HG03045 (cell line): Measurements from ENCODE around the gene MDGA2.
A peak's percentile ranks its signal among the peaks of the same experiment; 100 is the strongest.
"Not testable (repeated sequence)": the region's sequence is repeated elsewhere in the genome, so short reads cannot be mapped to it uniquely, and the experiment has no call there.

Source experiments
- ATAC-seq: cut with Tn5 transposase; IDR thresholded peaks from one replicate; pipeline ENCODE4 v1.9.1; 2021; ENCODE audit warnings: mild to moderate bottlenecking, moderate library complexity; ENCODE audit not compliant: unreplicated experiment

The MDGA2 gene

GRCh38 chr14:47624126-47624525, 51.3 kb downstream of the MDGA2 start:
- ATAC-seq: not testable (repeated sequence)

GRCh38 chr14:47619392-47619791, 56.0 kb downstream of the MDGA2 start:
- ATAC-seq: no peak

DNA sequence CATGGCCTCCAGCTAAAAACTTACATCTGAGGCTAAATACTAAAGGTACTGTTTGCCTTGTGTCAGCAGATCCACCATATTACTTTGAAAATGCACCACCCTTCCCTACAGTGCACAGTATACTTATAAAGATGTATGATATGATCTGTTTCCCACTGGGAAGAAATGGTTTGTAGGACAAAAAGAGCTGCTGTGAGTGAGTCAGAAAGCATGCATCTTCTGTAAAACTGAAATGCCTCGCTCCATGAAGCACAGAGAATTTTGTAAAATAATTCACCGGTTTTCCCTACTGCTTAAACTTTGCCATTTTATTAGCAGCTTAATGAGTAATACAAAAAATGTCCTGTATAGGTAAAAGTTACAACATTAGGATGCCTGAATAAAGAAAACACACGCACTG, 68.8 kb downstream of the MDGA2 start:
- ATAC-seq: no peak

DNA sequence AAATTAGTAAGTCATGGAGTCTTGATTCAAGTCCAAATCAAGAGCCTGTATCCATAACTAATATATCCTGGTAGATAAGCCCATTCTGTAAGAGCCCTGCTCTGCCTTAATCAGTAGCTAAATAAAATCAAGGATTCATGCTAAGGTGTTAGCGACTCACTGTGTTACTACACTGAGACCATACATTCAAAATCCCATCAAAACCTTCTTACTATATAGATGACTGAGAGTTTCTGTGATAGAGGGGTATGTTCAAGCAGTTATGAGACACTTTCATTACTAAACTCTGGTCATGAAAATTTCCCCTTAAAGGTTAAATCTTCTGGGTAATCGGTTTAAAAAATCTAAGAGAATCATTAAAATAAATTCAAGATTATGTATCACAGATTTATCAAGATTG, 78.5 kb downstream of the MDGA2 start:
- no peak for ATAC-seq

GRCh38 chr14:47596232-47596631, 79.2 kb downstream of the MDGA2 start:
- ATAC-seq: peak; percentile 88

DNA sequence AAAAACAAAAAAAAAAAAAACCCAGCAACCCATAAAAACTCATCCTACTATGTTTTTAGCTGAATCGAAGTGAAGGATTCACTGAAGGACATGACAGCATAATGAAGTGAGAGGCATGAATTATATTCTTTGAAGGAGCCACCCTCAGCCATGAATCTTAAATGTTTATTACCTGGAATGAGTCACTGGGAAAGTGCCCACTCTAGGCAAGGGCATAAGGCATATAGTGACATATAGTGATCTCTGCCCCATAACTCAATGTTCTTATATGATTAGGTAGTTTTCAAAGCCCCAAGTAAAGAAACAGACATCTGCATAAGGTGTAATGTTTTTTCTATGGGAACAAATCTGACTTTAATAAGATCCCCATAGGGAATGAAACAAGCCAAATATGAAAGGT, 79.9 kb downstream of the MDGA2 start:
- no peak for ATAC-seq

DNA sequence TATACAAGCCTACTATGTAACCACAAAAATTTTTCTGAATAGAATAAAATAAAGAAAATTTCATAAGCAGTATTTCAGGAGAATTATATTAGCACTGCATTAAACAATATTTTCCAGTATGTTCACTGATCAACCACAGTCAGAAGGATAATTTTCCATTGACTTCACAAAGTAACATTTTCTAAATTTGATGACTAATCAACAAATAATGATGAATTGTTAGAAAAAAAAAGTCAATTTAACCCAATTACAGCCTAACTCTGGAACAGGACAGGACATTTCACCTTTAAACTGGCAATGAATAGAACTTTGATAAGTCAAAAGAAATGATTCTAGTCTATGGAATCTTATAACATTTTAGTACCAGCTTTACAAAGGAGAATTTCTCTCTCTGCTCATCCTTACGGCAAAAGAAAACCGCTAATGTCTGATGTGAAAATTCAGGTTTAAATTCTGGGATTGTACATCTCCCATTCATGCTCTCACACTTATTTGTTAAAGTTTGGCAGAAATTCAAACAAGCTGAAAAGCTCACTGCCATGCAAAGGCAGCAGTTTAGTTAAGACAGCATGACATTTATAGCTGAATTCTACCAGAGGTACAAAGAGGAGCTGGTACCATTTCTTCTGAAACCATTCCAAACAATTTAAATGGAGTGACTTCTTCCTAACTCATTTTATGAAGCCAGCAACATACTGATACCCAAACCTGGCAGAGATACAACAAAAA, 84.5 kb downstream of the MDGA2 start:
- ATAC-seq: no peak

DNA sequence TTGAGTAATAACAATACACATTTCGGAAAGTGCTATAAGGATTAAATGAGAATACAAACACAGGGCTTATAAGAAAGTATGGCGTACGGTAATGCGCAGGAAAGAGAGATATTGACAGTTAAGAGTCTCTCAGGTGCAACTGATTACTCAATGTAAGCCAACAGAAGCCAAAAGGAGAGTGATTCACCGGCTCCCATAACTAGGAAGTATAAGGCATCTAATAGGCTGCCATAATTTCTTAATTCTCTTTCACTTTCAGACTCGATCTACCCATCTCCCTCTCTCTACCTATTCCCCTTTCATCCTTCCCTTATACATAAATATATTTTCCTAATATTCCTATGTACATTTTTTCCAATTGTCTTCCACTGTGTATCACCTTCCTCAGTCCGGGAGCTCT, 90.0 kb downstream of the MDGA2 start:
- no peak for ATAC-seq

DNA sequence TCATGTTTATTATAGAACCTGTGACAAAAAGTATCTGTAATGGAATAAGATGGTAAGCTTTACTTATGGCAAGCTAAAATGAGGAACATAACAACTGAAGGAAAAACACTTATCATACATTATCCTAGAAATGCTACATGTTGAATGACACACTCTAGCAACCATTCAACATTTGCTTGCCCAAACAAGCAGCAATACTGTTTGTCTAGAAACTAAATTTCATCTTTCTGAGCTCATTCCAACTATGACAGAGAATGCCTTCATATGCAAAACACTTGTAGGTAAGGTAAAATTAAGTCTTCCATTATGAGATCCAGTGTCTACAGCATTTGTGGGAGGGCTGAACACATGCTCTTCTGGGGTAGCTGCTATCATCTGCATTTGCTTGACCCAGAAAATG, 108.1 kb downstream of the MDGA2 start:
- no peak for ATAC-seq

DNA sequence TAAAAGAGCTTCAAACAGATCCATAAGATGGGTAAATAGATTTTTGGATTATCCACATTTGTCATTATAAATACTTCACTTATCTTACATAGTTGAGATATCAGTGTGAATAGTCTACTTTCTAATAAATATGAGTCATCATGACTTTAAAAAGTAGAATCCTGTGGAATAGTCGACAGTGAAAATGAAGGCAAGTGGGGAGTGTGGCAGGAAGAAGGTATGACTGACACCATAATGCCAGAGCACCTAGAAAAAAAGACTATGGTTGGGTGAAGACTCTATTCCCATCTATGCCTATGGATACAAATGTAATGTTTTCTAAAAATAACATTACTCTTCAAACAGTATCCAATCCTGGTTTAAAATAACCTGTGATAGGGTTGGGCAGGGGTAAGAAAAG, 117.5 kb downstream of the MDGA2 start:
- ATAC-seq: no peak

DNA sequence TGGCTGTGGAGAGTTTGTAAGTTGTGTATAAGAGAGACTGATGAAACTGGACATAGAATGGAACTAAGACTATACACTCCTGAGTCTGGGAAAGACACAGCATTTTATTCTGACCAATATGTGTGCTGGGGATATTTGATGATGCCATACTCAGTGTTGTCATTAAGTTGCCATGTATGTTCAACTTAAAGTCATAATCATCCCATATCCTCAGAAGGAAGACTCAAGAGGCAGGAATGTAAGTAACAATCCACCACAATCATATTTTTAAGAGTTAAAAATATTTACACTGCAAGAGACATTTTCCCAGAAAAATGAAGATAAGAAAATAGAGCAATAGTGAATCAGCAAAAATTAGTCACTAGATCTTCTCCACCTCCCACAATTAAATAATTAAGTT, 120.1 kb downstream of the MDGA2 start:
- no peak for ATAC-seq

GRCh38 chr14:47549886-47550285, 125.5 kb downstream of the MDGA2 start:
- no peak for ATAC-seq

DNA sequence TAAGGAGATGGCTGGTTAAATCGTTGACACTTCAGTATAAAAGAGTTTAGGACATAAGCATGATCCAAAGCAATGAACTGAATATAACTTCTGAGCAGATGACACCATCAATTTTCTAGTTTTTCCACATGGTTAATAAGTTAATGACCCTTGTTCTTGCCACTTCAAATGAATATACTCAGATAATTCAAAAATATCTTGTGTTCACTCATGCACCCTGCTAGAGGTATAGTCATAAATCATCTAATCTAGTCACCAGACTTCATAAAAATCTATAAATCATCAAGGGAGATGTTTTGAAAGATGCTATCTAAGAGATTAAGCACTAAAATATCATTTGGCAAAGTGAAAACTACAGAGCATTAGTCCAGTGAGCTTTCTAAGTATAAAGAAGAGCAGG, 131.9 kb downstream of the MDGA2 start:
- ATAC-seq: no peak

GRCh38 chr14:47541662-47542061, 133.7 kb downstream of the MDGA2 start:
- ATAC-seq: no peak

- ATAC-seq: no peak
Observed at GRCh38 chr14:47539031-47539461, 136.4 kb downstream of the MDGA2 start.

DNA sequence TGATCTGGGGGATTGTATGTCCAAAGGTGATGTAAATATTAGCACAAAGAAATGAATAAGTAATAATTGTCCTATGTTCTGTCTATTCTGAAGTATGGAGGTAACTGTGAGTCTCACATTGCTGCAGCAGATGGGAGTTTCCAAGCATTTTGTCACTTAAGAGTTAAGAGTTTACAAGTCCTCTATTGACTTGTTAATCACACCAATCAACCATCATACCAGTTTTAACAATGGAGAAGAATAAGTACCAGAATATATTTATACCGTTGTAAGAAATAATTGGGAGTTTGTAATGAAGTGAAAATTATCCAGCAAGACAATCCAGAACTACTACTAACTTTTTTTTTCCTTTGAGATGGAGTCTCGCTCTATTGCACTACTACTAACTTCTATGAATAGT, 139.1 kb downstream of the MDGA2 start:
- ATAC-seq: no peak

DNA sequence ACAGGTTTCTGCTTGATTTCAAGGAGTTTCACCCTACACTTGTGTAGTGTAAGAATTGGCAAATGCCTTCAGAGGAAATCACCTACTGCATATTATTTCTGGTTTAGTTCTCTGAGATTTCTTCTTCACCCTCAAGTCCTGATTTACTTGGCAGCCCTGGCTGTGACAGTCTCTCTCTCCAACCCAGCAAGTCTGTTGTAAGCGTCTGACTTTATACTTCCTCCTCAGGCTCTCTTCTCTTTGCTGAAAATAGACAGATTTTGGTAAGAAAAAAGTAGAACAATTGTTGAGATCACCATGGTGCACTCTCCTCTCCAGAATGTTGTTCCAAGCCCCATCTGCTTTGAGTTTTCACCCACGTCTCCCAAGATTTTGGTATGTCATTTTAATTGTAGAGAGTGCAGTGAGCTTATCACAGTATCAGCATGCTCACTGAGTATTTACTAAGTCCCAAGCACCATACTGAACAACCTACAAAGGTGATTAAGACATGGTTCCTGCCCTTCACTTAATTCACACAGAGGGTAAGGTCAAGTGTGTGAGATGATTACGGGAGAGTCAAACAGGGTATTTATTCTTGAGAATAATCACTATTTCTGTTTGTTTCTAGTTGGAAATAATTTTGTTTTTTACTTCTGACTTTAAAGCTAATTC, 148.7 kb downstream of the MDGA2 start:
- ATAC-seq: no peak

GRCh38 chr14:47524524-47524923, 150.9 kb downstream of the MDGA2 start:
- ATAC-seq: no peak

- ATAC-seq: no peak
Observed at GRCh38 chr14:47520382-47520781, 155.0 kb downstream of the MDGA2 start.

DNA sequence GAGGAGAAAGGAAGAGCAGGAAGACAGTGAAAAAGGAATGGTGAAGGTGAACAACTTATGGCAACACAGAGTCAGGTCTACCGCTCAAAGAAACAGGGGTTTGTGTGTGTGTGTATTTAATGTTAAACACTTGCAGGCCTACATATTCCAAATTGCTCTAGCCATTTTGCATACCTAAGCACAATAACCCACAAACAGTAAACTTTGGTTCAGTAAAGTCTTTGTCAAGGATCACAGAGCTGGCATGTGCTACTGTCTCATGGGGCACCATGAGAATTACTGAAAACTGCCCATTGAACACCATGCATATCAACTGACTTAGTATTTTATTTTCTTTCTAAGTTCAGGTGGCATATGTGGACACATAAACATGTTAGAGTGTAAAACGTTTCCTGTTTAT, 163.6 kb downstream of the MDGA2 start:
- no peak for ATAC-seq

- no peak for ATAC-seq
Observed at GRCh38 chr14:47509957-47510356, 165.4 kb downstream of the MDGA2 start.

DNA sequence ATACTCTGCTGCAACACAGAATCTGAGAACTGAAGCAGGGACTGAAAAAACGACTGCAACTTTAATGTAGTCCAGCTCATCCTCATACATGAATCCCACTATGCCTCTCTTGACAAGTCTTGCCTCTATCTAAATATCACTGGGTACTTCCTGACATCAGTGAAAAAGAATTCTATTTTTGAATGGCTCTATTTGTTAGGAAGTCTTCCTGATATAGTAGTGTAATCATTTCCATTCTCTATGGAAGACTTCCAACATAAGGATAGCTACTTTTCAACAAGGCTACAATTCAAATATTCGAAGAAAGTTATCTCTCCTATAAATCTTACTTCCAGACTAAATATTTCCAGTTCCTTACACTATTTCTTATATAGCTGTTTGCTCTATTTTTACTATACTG, 167.5 kb downstream of the MDGA2 start:
- ATAC-seq: no peak

- no peak for ATAC-seq
Observed at GRCh38 chr14:47500369-47500768, 175.0 kb downstream of the MDGA2 start.
